Measurements from ENCODE around the gene ESYT2.
"Not testable (repeated sequence)": the region's sequence is repeated elsewhere in the genome, so short reads cannot be mapped to it uniquely, and the experiment has no call there.

Gene ESYT2, protein sequence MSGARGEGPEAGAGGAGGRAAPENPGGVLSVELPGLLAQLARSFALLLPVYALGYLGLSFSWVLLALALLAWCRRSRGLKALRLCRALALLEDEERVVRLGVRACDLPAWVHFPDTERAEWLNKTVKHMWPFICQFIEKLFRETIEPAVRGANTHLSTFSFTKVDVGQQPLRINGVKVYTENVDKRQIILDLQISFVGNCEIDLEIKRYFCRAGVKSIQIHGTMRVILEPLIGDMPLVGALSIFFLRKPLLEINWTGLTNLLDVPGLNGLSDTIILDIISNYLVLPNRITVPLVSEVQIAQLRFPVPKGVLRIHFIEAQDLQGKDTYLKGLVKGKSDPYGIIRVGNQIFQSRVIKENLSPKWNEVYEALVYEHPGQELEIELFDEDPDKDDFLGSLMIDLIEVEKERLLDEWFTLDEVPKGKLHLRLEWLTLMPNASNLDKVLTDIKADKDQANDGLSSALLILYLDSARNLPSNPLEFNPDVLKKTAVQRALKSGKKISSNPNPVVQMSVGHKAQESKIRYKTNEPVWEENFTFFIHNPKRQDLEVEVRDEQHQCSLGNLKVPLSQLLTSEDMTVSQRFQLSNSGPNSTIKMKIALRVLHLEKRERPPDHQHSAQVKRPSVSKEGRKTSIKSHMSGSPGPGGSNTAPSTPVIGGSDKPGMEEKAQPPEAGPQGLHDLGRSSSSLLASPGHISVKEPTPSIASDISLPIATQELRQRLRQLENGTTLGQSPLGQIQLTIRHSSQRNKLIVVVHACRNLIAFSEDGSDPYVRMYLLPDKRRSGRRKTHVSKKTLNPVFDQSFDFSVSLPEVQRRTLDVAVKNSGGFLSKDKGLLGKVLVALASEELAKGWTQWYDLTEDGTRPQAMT

GRCh38 chr7:158829342-158830210 lies at the start of gene ESYT2:
ESYT2 (minus strand) TSS chr7:158829509; CDS start chr7:158829418, 91 bp downstream.
- peak; percentile 98 for DNase-seq (ENCODE audit: low read depth, low spot score)

DNA sequence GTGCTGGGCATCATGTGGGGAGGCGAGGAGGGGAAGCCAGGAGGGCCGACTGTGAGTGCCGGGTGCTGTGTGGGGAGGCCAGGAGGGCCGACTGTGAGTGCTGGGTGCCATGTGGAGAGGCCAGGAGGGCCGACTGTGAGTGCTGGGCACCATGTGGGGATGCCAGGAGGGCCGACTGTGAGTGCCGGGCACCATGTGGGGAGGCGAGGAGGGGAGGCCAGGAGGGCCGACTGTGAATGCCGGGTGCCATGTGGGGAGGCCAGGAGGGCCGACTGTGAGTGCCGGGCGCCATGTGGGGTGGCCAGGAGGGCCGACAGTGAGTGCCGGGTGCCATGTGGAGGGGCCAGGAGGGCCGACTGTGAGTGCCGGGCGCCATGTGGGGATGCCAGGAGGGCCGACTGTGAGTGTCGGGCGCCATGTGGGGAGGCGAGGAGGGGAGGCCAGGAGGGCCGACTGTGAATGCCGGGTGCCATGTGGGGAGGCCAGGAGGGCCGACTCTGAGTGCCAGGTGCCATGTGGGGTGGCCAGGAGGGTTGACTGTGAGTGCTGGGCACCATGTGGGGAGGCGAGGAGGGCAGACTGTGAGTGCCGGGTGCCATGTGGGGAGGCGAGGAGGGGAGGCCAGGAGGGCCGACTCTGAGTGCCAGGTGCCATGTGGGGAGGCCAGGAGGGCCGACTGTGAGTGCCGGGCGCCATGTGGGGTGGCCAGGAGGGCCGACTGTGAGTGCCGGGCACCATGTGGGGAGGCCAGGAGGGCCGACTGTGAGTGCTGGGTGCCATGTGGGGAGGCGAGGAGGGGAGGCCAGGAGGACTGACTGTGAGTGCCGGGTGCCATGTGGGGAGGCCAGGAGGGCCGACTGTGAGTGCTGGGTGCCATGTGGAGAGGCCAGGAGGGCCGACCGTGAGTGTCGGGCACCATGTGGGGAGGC lies 49.1 kb upstream of the ESYT2 start:
- DNase-seq (ENCODE audit: low read depth, low spot score) = not testable (repeated sequence)

GRCh38 chr7:158876984-158877383 lies 47.7 kb upstream of the ESYT2 start:
- no peak for DNase-seq (ENCODE audit: low read depth, low spot score)

DNA sequence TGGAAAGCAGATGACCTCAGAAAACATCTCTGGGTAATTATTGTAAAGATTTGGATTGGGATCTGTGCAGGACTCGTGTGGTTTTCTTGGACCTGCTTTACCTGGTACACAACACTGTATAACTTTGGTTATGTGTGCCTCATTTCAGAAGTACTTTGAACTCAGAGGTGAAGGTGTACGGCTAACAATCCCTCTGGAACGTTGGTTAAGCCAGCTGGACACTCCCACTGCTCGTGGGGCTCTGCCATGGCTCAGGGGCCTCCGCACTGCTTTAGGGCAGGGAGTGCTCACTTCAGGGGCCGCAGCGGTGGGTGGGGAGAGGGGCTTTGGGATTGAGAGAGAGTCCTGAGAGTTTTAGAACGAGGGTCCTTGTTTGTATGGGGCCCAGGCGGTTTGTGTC lies 40.6 kb upstream of the ESYT2 start:
- DNase-seq (ENCODE audit: low read depth, low spot score) = no peak

GRCh38 chr7:158868764-158869410 lies 39.6 kb upstream of the ESYT2 start:
- DNase-seq (ENCODE audit: low read depth, low spot score) = no peak

GRCh38 chr7:158867214-158867984 lies 38.1 kb upstream of the ESYT2 start:
- no peak for DNase-seq (ENCODE audit: low read depth, low spot score)

- DNase-seq (ENCODE audit: low read depth, low spot score) = no peak
Observed at GRCh38 chr7:158865977-158866376, 36.7 kb upstream of the ESYT2 start.

DNA sequence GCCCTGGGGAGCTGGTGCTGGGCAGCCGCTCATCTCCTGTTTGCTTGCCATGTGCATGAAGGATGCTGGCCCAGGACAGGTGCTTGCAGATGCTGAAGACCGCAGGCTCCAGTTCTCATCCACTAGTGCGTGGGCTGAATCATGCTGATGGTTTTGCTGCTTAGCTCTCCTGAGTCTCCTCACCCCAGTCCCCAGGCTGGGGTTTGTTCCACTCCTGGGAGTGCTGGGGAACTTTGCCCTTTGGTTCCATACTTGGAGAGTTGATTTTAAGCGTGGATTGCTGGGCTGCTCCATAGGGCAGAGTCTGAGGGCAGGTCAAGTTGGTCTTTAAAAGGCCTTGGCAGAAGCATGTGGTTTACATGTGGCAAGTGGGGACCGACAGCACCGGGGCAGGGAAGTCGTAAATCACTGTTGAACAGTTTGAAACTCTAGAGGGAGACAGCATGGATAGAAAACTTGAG lies 36.2 kb upstream of the ESYT2 start:
- DNase-seq (ENCODE audit: low read depth, low spot score) = no peak

DNA sequence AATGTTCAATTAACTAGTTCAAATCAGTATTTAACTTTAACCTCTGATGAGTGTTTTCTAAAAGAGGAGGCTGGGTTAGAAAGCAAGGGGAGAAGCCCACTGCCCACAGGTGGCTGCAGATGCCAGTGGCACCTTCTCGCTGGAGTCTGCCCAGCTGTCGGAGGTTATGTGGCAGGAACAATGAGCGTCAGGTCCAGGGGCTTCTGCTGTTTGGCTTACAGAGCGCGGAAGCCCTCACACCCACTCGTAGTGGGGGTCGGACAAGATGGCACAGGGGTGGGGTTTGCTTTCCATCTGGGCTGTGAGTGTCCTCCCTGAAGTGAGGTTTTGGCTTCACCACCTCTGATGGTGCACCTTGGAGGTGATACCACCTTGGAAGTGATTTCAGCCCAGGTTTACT lies 35.5 kb upstream of the ESYT2 start:
- DNase-seq (ENCODE audit: low read depth, low spot score) = no peak

DNA sequence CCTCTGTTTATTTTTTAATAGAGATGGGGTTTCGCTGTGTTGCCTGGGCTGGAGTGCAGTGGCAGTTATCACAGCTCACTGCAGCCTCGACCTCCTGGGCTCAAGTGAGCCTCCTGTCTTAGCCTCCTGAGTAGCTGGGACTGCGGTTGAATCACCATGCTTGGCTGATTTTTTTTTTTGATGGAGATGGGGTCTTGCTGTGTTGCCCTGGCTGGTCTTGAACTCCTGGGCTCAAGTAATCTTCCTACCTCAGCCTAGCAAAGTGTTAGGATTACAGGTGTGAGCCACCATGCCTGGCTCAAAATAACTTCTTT lies 35.2 kb upstream of the ESYT2 start:
- no peak for DNase-seq (ENCODE audit: low read depth, low spot score)

GRCh38 chr7:158863611-158864506 lies 34.5 kb upstream of the ESYT2 start:
- DNase-seq (ENCODE audit: low read depth, low spot score) = no peak

- not testable (repeated sequence) for DNase-seq (ENCODE audit: low read depth, low spot score)
Observed at GRCh38 chr7:158862985-158863610, 33.8 kb upstream of the ESYT2 start.

- no peak for DNase-seq (ENCODE audit: low read depth, low spot score)
Observed at GRCh38 chr7:158861936-158862704, 32.8 kb upstream of the ESYT2 start.

DNA sequence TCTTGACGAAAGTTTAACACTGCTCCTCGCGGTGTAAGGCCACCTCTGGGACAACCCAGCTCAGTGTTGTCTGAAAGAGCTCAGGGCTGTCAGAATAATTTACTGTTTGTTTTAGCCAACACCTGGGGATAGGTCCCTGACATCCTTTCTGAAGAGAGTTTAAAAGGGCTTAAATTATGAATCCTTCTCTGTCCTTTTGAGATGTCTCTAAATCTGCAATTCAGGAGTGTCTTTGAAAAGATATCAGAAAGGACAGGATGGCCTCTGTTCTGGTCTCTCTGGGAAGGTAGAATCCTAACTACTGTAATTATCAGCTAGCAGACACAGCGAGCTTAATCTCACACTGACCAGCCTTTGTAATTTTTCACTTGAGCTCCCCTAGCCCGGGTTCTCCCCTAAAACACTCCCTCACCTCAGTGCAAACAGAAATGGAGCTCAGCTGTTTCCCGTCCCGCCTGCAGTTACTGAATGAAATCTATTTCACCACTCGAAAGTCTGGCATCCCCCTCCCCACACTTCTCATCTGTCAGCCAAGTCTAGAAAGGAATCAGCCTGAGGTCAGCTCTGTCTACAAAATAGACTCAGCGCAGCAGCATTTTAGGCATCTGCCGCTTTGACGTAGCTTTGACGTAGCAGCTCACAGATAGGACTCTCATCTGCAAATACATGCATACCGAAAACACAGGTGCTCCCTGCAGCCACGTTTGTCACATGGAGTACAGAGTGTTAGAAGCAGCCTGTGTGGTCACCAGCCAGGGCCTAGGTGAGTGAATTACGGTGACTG lies 31.9 kb upstream of the ESYT2 start:
- DNase-seq (ENCODE audit: low read depth, low spot score) = no peak

- DNase-seq (ENCODE audit: low read depth, low spot score) = no peak
Observed at GRCh38 chr7:158860394-158860793, 31.1 kb upstream of the ESYT2 start.

All from activated naive CD8-positive, alpha-beta T cell treated with anti-CD3 and anti-CD28 coated beads, Interleukin-2, amount 50 U/mL, for 16 hours (primary cell).